Stimulated activated CD8-positive, alpha-beta memory T cell treated with anti-CD3 and anti-CD28 coated beads, Interleukin-2, amount 100 ng/mL, for 1 hour (primary cell): Measurements from ENCODE around the gene TTC9C.
"Not testable (repeated sequence)": the region's sequence is repeated elsewhere in the genome, so short reads cannot be mapped to it uniquely, and the experiment has no call there.

ENCODE experiments used
- DNase-seq, 2 donors: peaks; one replicate each; pipeline ENCODE4 v3.0.0-alpha.2; 2020; ENCODE audit warnings: low read depth in 2 of 2

TTC9C gene

GRCh38 chr11:62728171-62728988, at the start of gene TTC9C:
Gene TTC9C, plus strand, starts transcription at chr11:62728486. Its CDS starts 363 bp downstream, at chr11:62728849.
- DNase-seq: peak; percentile 58 to 74

GRCh38 chr11:62678770-62679696, 49.3 kb upstream of the TTC9C start, which contains the start of gene UBXN1:
Gene UBXN1, minus strand, starts transcription at chr11:62679073. Its CDS starts 150 bp downstream, at chr11:62678923.
- peak; percentile 62 to 66 for DNase-seq

GRCh38 chr11:62680825-62681240, 47.5 kb upstream of the TTC9C start:
- no peak for DNase-seq

- DNase-seq: no peak
Measured at GRCh38 chr11:62682518-62682917, 45.8 kb upstream of the TTC9C start.

GRCh38 chr11:62687508-62688396, 40.5 kb upstream of the TTC9C start:
- DNase-seq: no peak

GRCh38 chr11:62688491-62688890, 39.8 kb upstream of the TTC9C start:
- no peak for DNase-seq

GRCh38 chr11:62689421-62690183, 38.7 kb upstream of the TTC9C start, which contains the start of gene LRRN4CL:
Gene LRRN4CL, minus strand, starts transcription at chr11:62689530. Its CDS starts 1,022 bp downstream, at chr11:62688508.
- no peak for DNase-seq

GRCh38 chr11:62693624-62694023, 34.7 kb upstream of the TTC9C start:
- not testable (repeated sequence) for DNase-seq

- DNase-seq: peak; percentile 60 to 64
Measured at GRCh38 chr11:62694455-62695167, 33.7 kb upstream of the TTC9C start.

- DNase-seq: no peak
Measured at GRCh38 chr11:62702246-62702645, 26.0 kb upstream of the TTC9C start.

GRCh38 chr11:62703921-62704320, 24.4 kb upstream of the TTC9C start:
- not testable (repeated sequence) for DNase-seq

- DNase-seq: no peak
Measured at GRCh38 chr11:62705413-62705812, 22.9 kb upstream of the TTC9C start.

GRCh38 chr11:62705880-62706849, 22.1 kb upstream of the TTC9C start:
- peak; percentile 90 to 92 for DNase-seq

GRCh38 chr11:62706850-62707247, 21.4 kb upstream of the TTC9C start:
- DNase-seq: no peak

- DNase-seq: no peak
Measured at GRCh38 chr11:62707277-62707861, 20.9 kb upstream of the TTC9C start, which contains the start of the genes BSCL2 and GNG3. Gene BSCL2, minus strand, starts transcription at chr11:62707424. Its CDS starts 229 bp downstream, at chr11:62707195. Gene GNG3, plus strand, starts transcription at chr11:62707676. Its CDS starts 620 bp downstream, at chr11:62708296.

GRCh38 chr11:62708392-62708791, 19.9 kb upstream of the TTC9C start:
- no peak for DNase-seq

GRCh38 chr11:62708793-62709192, 19.5 kb upstream of the TTC9C start:
- no peak for DNase-seq
